GM12878 (cell line): ENCODE data around the gene PMIS2. TPM values are rescaled to one million over a fixed set of nuclear protein-coding genes. Genes with fewer than 3 reads are reported as not detected.

ENCODE experiments used
- ATF3 ChIP-seq: IDR thresholded peaks from 2 replicates; pipeline ENCODE4 v1.6.1; 2011; ENCODE audit warnings: low read depth, mild to moderate bottlenecking, low read length, moderate library complexity, borderline replicate concordance; ENCODE audit errors: extremely low read depth
- ATF7 ChIP-seq: fragments of 450-650 bp; IDR thresholded peaks from 2 replicates; pipeline ENCODE4 v1.6.1; 2016; ENCODE audit warnings: low read depth, mild to moderate bottlenecking
- BCL11A ChIP-seq: IDR thresholded peaks from 2 replicates; pipeline ENCODE4 v1.6.1; 2011; ENCODE audit warnings: low read depth, low read length
- EED ChIP-seq: sonication (generic); IDR thresholded peaks from 2 replicates; pipeline ENCODE4 v1.6.1; 2016; ENCODE audit warnings: antibody characterized with exemption, low read depth
- EGR1 ChIP-seq, 2 experiments: IDR thresholded peaks; 1 replicate in 1 of 2; 2 replicates in 1 of 2; pipeline ENCODE4 v1.6.1; 2011 to 2012; ENCODE audit warnings: low read depth in 2 of 2, low read length in 2 of 2, borderline replicate concordance in 1 of 2, mild to moderate bottlenecking in 1 of 2, moderate library complexity in 1 of 2
- GABPA ChIP-seq: IDR thresholded peaks from 2 replicates; pipeline ENCODE4 v1.6.1; 2014; ENCODE audit warnings: antibody characterized with exemption, low read depth, mild to moderate bottlenecking, inconsistent platforms
- IKZF1 ChIP-seq: fragments of 450-650 bp; conservative IDR thresholded peaks from 2 replicates; pipeline ENCODE4 v1.6.1; 2017; ENCODE audit warnings: antibody characterized with exemption, mild to moderate bottlenecking
- JUNB ChIP-seq: IDR thresholded peaks from 2 replicates; pipeline ENCODE4 v1.6.1; 2016; ENCODE audit warnings: antibody characterized with exemption, mild to moderate bottlenecking
- KDM1A ChIP-seq: fragments of 200-600 bp; sonication (generic); IDR thresholded peaks from 2 replicates; pipeline ENCODE4 v1.6.1; 2016; ENCODE audit warnings: borderline replicate concordance
- MTA2 ChIP-seq: fragments of 450-650 bp; IDR thresholded peaks from 2 replicates; pipeline ENCODE4 v1.6.1; 2016; ENCODE audit warnings: low read depth, mild to moderate bottlenecking, moderate library complexity
- NBN ChIP-seq: fragments of 450-650 bp; IDR thresholded peaks from 2 replicates; pipeline ENCODE4 v1.6.1; 2016
- NKRF ChIP-seq: fragments of 450-650 bp; conservative IDR thresholded peaks from 2 replicates; pipeline ENCODE4 v1.6.1; 2017; ENCODE audit warnings: mild to moderate bottlenecking, moderate library complexity
- NRF1 ChIP-seq: conservative IDR thresholded peaks from 2 replicates; pipeline ENCODE4 v1.6.1; 2011; ENCODE audit warnings: mild to moderate bottlenecking, low read depth, low read length, improper control_type of control experiment
- POLR2AphosphoS2 ChIP-seq: IDR thresholded peaks from 2 replicates; pipeline ENCODE4 v1.6.1; 2011; ENCODE audit warnings: low read depth, mild to moderate bottlenecking, low read length, improper control_type of control experiment, moderate library complexity
- POLR2AphosphoS5 ChIP-seq: IDR thresholded peaks from 2 replicates; pipeline ENCODE4 v1.6.1; 2011; ENCODE audit warnings: mild to moderate bottlenecking, low read length, inconsistent platforms
- RB1 ChIP-seq: fragments of 450-650 bp; formaldehyde crosslinking; IDR thresholded peaks from 2 replicates; pipeline ENCODE4 v1.6.1; 2017; ENCODE audit warnings: mild to moderate bottlenecking, borderline replicate concordance
- RFX5 ChIP-seq: IDR thresholded peaks from 2 replicates; pipeline ENCODE4 v1.6.1; 2011; ENCODE audit warnings: low read depth, low read length, improper control_type of control experiment
- SP1 ChIP-seq: IDR thresholded peaks from one replicate; pipeline ENCODE4 v1.6.1; 2011; ENCODE audit warnings: low read depth, low read length
- SREBF1 ChIP-seq: IDR thresholded peaks from 2 replicates; pipeline ENCODE4 v1.6.1; 2012; ENCODE audit warnings: mild to moderate bottlenecking, low read length
- SRF ChIP-seq, 2 experiments: IDR thresholded peaks; 2 replicates each; pipeline ENCODE4 v1.6.1; 2011; ENCODE audit warnings: low read depth in 2 of 2, low read length in 2 of 2, mild to moderate bottlenecking in 1 of 2, moderate library complexity in 1 of 2
- USF1 ChIP-seq: IDR thresholded peaks from 2 replicates; pipeline ENCODE4 v1.6.1; 2011; ENCODE audit warnings: borderline replicate concordance, low read depth, mild to moderate bottlenecking, moderate library complexity, mixed read lengths, low read length; ENCODE audit not compliant: insufficient read depth; ENCODE audit errors: extremely low read length
- ZNF687 ChIP-seq: fragments of 450-650 bp; IDR thresholded peaks from 2 replicates; pipeline ENCODE4 v1.6.1; 2017; ENCODE audit warnings: mild to moderate bottlenecking, moderate library complexity
- polyA plus RNA-seq, 11 experiments: library from polyadenylated mRNA; depleted of rRNA in 4 of 11; unstranded in 6 of 11; stranded (reverse) in 5 of 11; fragments of >200 nt; fragmentation: Nextera tagmentation in 4 of 11; fragmentation: Illumina TruSeq in 1 of 11; extraction: Ambion mirVana in 4 of 11; extraction: Trizol in 1 of 11; gene quantifications; 1 replicate in 1 of 11; 2 replicates in 10 of 11; pipeline versions ENCODE4 v1.2.1 to v1.2.3, GENCODE V29; 2011 to 2016; ENCODE audit warnings: inconsistent platforms in 2 of 11, missing spikeins in 2 of 11, low read depth in 1 of 11
- total RNA-seq, 4 experiments: library from RNA; depleted of rRNA in 3 of 4; stranded (reverse); fragments of >200 nt in 3 of 4; fragmentation: Illumina TruSeq in 1 of 4; extraction: Trizol in 1 of 4; gene quantifications; 2 replicates each; pipeline versions ENCODE4 v1.2.1 to v1.2.3, GENCODE V29; 2013 to 2021

PMIS2 gene
- total and polyA plus RNA-seq, 10 of the 15 experiments (the other 5 are each of a cell fraction or from before 2014, with no cell fraction given), result not detected

- TF ChIP-seq ZNF687 (peak; percentile 68), POLR2AphosphoS5 (peak; percentile 75), RFX5 (peak; percentile 100), NRF1 (no peak), ATF7 (peak; percentile 99), EED (no peak; the same call in 1 of the 2 replicates), IKZF1 (peak; percentile 85), NKRF (peak; percentile 93), SRF (IDR thresholded peaks at IDR 0.05; ENCODE audit: low read depth in 2 of 2, low read length in 2 of 2) (peak; percentile 56 to 92), USF1 (no peak), MTA2 (0 out of 2 replicates have a peak, but pooled peaks have one; percentile 2), NBN (peak; percentile 100), POLR2AphosphoS2 (0 out of 2 replicates have a peak, but pooled peaks have one; percentile 38), SREBF1 (no peak), EGR1 (IDR thresholded peaks at IDR 0.05; ENCODE audit: borderline replicate concordance in 1 of 2, low read depth in 2 of 2, low read length in 2 of 2) (no peak), JUNB (no peak), SP1 (peak; percentile 65), GABPA (no peak), RB1 (peak; percentile 99), ATF3 (peak; percentile 91), KDM1A (no peak), BCL11A (no peak)
Measured at GRCh38 chr19:35612559-35613321, 26.8 kb downstream of the PMIS2 start, which contains the start of gene HAUS5 (continued).
